Esophagus muscularis mucosa (tissue), 3 donors: ENCODE measurements around the gene ZRANB1.

Experiments used
- POLR2AphosphoS5 ChIP-seq, 2 donors: sonication (generic); formaldehyde crosslinking; IDR thresholded peaks; one replicate each; pipeline ENCODE4 v1.6.1; 2017; ENCODE audit warnings: antibody characterized with exemption in 2 of 2
- TF ChIP-seq, protein P1 (sequence below), 3 experiments: fragments of 200-600 bp in 2 of 3; fragments of 450-650 bp in 1 of 3; sonication (generic) in 2 of 3; IDR thresholded peaks; one replicate each; pipeline ENCODE4 v1.5.1; 2017 to 2019; ENCODE audit warnings: antibody characterized with exemption in 3 of 3, mild to moderate bottlenecking in 2 of 3, moderate library complexity in 1 of 3

GRCh38 chr10:124952123-124952522, 10.2 kb downstream of the ZRANB1 start:
- TF ChIP-seq, protein P1, sequence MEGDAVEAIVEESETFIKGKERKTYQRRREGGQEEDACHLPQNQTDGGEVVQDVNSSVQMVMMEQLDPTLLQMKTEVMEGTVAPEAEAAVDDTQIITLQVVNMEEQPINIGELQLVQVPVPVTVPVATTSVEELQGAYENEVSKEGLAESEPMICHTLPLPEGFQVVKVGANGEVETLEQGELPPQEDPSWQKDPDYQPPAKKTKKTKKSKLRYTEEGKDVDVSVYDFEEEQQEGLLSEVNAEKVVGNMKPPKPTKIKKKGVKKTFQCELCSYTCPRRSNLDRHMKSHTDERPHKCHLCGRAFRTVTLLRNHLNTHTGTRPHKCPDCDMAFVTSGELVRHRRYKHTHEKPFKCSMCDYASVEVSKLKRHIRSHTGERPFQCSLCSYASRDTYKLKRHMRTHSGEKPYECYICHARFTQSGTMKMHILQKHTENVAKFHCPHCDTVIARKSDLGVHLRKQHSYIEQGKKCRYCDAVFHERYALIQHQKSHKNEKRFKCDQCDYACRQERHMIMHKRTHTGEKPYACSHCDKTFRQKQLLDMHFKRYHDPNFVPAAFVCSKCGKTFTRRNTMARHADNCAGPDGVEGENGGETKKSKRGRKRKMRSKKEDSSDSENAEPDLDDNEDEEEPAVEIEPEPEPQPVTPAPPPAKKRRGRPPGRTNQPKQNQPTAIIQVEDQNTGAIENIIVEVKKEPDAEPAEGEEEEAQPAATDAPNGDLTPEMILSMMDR (IDR thresholded peaks at IDR 0.05) = no peak
- no peak for TF ChIP-seq POLR2AphosphoS5 (IDR thresholded peaks at IDR 0.05)
